Myocyte (in vitro differentiated cells): Measurements from ENCODE around the gene POC1B. TPM values are rescaled to one million over a fixed set of nuclear protein-coding genes. Genes with fewer than 3 reads are reported as not detected.
A peak's percentile ranks its signal among the peaks of the same experiment; 100 is the strongest.

ENCODE experiments used
- DNase-seq: peaks from one replicate; pipeline ENCODE4 v3.0.0-alpha.2; 2012; ENCODE audit warnings: low read depth
- total RNA-seq: library from RNA; depleted of rRNA; stranded (reverse); fragments of >200 nt; gene quantifications from 2 replicates; pipeline ENCODE4 v1.2.3, GENCODE V29; 2014

The POC1B gene
- total RNA-seq, 1 donor from 2014 or later: 9.9 TPM

DNA sequence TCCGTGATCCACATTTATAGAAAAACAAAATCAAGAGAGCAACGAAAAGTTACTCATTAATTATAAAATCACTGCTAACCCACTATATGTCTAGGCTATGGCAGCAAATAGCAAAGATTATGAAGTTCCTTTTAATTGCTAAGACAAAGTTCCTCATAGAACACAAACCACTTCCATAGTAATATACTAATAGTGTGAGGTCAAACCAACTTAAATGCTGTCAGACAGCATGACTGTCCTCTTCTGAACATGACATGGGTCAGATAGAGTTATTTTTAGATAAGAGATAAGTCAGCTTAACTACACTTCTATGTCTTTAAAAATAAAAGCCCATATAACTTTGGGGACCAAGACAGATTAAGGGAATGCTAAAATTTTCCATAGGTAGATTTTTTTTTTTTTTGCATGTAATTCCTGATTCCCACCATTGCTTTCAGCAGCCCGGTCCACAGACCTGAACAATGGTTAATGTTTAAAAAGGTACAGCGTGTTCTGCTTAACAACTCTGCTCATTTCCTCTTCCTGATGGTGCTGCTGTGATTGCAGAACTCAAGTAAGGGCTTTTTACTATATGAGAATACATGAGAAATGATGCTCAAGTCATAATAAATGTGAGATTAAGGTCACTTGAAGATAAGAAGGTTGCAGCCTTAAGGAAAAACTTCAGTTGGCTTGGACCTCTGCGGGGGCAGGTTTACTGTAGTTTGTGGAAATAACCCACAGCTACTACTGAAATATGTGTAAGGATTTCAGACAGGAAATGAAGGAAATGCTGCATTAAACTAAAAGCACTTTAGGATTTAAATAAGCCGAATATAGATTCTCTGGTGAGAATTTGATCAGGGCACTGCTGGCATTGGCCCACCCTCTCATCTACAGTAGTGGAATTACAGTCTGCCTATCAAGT is 135.8 kb downstream of the POC1B start:
- DNase-seq: no peak

DNA sequence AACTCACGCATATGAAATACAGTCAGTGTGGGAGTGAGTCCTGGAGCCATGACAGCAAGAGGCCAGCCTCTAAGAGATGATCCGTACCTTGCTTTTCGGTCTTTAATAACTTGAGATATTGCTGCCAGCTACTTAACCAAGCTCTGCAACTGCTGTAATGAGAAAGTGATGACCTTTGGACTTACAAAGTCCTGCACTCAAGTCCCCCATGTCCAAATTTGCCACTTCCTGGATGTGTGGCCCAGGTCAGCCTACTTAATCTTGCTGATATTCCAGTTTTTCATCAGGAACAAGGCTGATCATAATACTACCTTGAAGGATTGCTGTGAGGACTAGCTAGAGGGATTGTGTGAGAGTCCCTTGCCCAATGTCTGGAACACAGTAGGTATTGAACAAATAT is 139.7 kb downstream of the POC1B start:
- DNase-seq: no peak

DNA sequence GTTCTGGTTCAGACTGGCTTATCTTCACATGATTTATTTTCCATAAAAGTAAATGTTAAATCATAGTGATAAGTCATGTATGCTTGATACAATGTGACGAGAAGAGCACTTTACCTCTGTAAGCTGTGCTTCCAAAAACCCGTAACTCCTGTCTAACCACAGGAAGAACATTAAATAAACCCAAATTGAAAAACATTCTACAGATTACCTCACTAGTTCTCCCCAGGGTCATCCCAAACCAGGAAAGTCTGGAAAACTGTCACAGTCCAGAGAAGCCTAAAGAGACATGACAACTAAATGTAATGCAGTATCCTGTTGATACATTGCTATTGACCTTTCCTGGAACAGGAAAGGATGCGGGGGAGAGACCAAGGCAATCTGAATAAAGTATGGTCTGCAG is 141.0 kb downstream of the POC1B start:
- no peak for DNase-seq

DNA sequence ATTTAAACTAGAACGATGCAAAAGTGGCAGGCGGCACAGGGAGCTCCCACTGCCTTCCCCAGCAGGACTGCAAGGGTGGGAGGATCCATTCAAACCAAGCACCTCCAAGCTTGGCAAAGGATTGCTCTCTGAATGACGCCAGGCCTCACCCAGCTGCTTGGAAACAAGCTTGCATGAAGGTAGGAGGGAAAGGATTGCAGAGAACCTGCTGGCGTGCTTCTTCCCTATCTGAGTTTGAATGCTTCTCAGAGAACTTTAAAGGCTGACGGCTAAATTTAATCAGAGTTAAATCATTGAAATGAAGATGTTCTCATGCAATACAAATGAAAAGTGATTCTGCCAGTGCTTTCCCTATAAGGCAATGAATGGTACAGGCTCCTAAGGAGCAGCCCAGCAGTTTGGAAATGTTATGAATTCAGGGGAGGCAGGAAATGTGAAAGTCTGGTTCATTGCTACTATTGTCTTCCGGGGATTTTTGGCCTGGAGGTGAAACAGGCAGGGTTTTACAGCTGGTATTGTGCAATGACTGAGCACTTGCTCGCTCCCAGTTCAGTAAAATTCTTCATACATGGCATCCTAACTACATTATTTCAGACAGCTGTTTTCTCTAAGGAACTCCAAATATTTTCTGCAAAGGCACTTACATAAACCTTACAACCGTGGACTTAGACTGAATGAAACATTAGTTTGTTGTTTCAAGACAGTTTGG is 141.6 kb downstream of the POC1B start:
- DNase-seq: peak; percentile 70

DNA sequence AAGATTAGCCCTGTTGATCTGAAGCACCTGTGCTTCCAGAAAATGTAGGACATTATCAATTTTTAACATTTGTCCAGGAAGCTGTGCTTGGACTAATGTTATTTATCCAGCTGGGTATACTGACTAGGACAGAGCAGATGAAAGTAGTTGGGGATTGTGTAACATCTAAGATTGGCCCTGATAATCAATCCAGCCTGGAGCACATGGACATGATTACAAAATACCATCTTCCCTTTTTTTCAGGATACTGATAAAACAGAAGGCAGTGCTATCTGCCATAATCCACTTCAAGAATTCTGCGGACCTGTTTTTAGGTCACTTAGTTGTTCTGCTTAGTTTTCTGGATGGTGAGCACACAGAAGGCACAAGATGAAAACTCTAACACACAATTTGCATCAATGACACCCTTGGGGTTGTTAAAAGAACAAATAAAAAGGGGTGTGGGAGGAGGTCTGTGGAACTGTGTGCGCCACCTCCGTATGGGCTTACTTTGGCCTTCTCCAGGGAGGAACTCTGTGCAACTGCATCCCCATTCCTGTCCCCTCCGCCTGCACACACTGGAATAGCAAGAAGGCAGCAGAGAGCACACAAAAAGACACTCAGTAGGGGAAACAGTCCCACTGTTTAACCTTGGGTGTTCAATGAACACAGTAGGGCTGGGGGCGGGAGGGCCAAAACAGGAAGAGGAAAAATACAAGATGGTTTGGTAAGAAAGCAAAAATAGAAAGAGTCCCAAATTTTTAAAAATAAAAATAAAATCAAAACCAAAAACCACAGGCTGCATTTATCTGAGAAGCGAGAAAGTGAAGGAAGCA is 142.4 kb downstream of the POC1B start:
- no peak for DNase-seq

DNA sequence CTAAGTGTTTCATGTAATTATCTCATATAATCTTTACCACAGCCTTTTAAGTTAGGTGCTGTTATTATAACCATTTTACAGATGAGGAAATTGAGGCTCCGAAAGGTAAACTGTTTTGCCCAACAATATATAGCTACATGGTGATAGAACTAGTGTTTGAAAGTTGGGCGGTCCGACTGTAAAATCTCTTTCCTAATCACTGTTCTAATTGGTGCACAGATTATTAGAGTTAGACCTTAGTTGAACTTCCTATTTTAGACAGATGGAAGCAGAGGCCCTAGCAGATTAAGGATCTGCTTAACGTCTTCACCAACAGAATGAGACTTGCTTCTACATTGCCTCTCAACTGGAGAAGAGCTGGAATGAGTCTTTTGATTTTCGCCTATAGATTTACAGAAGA is 143.5 kb downstream of the POC1B start:
- no peak for DNase-seq

DNA sequence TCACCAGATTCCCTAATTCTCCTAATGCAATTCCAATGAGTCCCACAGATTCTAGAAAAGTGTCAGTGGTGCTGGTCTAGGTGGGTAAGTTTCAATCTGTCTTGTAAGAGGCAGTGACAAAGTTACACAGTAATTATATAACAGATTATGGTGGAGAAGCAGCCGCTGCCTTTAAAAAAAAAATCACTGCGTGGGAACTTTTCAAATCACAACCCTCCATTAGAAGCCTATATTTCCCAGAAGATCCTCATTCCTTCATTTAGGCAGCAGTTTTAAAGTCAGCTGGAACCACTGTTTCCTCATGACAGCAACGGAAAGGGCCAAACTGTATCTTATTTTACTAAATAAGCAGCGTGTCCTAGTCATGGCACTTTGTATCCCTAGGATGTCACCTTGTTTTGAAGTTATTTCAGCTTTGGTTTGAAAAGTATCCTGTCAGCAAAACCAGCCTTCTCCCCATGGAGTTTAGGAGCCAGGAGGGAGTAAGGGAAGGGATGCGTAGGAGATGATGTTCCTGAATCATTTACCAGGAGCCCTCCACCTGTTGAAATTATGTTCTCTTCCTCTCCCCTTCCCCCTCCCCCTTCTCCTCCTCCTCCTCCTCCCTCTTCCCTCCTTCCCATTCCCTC is 145.9 kb downstream of the POC1B start:
- DNase-seq: no peak

DNA sequence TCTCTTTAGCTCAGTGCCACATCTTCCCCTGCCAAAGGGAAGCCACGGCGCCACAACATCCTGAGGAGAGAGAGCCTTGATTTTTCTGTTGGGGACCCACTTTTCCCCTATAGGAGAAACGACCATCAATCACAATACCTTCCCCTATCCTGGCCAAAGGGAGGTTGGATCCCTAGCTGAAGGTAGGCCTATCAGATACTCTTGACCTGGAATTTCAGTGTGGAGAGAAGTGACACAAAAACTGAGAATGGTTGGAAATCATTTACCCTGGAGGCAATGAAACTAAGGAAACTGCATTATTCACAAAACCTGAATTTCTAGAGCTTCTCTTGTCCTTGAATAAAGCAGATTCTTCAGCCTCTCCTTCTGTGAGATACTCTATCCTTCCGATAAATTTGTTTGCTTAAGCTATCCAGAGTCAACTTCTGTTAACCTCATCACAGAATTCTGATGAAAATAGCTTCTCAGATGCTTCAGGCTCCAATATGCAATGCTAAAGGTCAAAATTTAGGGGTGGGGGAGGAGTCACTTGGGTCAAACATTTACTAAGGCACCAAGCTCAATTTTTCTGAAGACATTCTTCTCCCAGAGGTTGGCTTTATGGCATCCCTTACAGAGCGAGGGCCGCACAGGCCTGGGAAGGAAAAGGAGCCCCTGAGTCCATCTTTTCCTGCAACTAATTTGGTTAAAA is 146.6 kb downstream of the POC1B start:
- no peak for DNase-seq

DNA sequence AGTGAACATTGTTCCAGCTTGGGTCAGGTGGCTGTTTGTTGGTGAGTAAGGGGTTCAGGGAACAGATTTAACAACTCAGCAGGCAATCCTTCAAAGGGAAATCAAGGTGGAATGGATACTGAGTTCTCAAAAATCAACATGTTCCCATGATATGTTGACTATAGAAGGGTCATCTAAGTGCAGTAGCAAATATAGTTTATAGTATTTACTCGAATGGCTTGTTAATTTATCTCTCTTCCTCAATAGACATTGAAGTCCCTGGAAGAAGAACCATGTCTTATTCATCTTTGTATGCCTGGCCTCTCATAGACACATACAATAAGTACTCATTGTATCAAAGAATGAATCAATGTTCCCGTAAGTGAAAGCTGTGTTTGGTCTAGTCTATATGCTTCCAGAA is 149.0 kb downstream of the POC1B start:
- DNase-seq: no peak

DNA sequence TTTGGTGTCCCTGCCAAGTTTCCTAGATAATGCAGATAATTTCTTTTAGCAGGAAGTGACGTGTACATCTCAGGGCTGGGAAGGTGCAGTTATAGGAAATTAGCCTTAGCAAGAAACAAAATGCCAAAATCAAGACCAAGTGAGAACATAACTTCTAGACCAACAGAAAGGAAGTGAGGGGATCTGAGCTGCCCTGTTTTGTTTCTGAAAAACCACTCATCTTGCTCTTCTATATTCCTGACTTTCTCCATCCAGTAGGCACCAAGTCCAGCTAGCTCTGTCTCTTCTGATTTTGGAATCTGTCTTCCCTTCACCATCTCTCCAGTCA is 149.7 kb downstream of the POC1B start:
- DNase-seq: no peak

DNA sequence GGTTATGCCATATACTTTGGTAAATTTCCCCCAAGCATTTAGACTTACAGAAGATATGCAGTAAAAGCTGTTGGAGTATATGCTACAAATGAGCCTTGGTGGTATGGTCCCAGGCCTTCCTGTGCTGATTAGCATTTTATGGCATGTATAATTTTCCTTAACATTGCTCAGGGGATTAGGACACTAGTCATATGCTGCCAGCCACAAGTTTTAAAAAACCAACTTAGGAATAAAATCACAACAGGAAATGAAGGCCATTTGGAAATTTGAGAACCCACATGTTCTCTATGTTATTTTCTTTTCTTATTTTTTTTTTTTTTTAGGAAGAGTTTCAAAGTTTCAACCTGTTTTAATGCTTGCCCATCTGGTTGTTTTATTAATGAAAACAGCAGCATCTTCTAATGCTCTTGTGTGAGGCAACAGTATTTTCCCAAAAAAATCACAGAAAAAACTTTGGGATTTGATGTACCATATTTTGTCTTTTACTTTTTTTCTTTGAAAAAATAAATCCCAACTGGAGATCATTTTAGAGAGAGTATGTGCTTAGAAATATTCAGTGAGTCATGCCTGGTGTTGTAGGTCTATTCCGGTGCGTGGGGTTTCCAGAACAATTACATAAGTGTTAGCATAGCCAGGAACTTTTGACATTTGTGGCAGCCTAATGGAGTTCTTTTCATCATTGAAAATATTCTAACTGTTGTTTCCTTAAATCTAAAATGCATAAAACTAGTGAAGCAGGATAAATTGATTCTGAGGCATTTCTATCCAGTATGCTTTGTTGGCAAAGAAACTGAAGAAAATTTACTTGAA is 151.9 kb downstream of the POC1B start:
- DNase-seq: peak; percentile 55

DNA sequence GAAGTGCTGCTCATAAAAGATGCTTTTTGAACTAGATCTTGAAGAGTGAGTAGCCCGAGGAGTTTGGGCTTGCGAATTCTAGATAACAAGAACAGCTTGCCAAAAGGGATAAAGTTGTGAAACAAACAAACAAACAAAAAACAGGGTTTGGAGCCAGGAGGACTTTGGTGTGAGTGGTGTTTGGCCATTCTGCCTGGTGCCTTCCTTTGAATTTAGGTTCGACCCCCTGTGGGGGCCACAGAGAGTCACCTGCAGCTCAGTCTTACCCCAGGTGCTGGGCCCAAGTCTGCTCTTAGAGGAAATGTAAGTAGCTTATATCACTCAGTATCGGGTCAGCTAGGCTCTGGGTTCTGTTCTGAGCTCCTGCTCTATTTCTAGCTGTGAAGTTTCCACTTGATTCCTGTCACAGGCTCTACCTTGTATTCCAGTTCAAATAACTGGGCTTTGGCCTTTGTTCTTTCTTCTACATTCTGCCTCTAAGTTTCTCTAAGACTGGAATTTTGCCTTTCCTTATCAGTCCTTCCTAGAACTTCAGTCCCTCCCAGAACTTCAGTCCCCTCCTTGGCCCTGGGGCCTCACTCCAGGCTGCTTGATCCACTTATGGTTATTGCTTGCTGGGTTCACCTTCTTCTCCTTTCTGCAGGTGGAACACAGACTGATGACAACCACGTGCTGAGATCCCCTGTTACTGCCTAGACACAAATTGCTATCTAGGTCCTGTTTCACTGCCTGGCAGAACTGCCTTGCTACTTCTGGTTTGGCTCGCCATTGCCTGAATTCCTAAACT is 153.1 kb downstream of the POC1B start:
- no peak for DNase-seq

DNA sequence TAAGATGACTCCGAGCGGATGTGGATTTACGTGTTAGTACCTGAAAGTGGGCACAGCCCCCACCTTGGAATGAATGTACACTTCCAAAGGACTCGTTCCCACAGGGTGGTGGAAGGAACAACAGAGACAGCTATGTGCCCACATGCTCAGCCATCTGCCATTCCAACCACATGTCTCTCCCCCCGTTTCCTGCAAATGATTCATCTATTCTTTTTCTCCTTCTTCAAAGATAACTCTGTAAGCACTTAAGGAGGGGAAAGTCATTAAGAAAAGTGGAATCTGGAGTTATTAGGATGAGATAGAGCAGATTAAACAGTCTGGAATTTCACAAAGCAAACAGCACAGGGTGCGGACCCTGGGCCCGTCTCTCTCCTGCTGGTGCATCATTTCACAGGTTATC is 155.0 kb downstream of the POC1B start:
- peak; percentile 73 for DNase-seq

DNA sequence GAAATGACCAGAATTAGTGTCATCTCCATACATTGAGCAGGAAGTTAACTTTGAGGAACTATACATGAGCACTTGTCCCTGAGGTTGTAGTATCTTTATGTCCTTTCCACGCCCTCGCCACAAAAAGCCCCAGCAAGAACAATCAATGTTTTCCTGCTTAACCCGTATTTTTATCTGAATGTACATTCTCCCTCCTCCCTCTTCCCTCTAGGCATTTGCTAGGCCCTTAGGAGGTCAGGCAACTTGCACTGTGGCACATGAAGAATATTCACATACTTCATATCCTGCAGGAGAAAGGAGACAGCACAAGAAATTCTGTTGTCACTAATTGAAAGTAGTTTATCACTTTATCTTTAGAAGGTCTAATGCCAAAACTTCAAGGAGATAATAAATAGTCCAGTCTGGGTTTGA is 155.4 kb downstream of the POC1B start:
- no peak for DNase-seq

Other genes with a start within 250 kb of the POC1B start
- 15.7 and 19.9 TPM in 2 replicates for gene DUSP6, start 173.5 kb downstream of the POC1B start, total RNA-seq
- 2.6 and 4.0 TPM in 2 replicates for gene GALNT4, start 1.3 kb downstream of the POC1B start, total RNA-seq
- gene ATP2B1, start 182.8 kb upstream of the POC1B start, total RNA-seq: 232 and 354 TPM in 2 replicates